Right lobe of liver (tissue), 6 donors: ENCODE results near the gene KAZN. TPM values are rescaled to one million over a fixed set of nuclear protein-coding genes. Genes with fewer than 3 reads are reported as not detected.

Experiments used
- ATAC-seq, 4 donors: fragments of 200-7000 bp; cut with Tn5 transposase; one replicate each; pipeline ENCODE4 v1.9.1; 2020; ENCODE audit warnings: mild to moderate bottlenecking in 4 of 4, moderate library complexity in 4 of 4
- DNase-seq, 3 donors: peaks; one replicate each; pipeline ENCODE4 v3.0.0-alpha.2; 2020
- H3K27ac ChIP-seq, 3 donors: fragments of 200-600 bp; one replicate each; pipeline ENCODE4 v1.8.0; 2022
- H3K27me3 ChIP-seq, 2 donors: fragments of 200-600 bp; one replicate each; pipeline ENCODE4 v1.8.0; 2022
- H3K36me3 ChIP-seq, 4 donors: fragments of 200-600 bp; sonication (generic) in 1 of 4; one replicate each; pipeline versions ENCODE4 v1.5.1 to v1.8.0; 2017 to 2022; ENCODE audit warnings: control low read depth in 1 of 4
- H3K4me1 ChIP-seq, 4 donors: fragments of 200-600 bp; sonication (generic) in 1 of 4; one replicate each; pipeline versions ENCODE4 v1.5.1 to v1.8.0; 2017 to 2022; ENCODE audit warnings: control low read depth in 1 of 4
- H3K4me3 ChIP-seq, 3 donors: fragments of 200-600 bp; one replicate each; pipeline ENCODE4 v1.8.0; 2022
- H3K9me3 ChIP-seq, 4 donors: fragments of 200-600 bp; sonication (generic) in 1 of 4; one replicate each; pipeline versions ENCODE4 v1.5.1 to v1.8.0; 2017 to 2022; ENCODE audit warnings: control low read depth in 1 of 4
- CTCF ChIP-seq, 4 donors: fragments of 200-600 bp in 3 of 4; fragments of 450-650 bp in 1 of 4; IDR thresholded peaks; one replicate each; pipeline versions ENCODE4 v1.5.1 to v1.8.0; 2016 to 2022; ENCODE audit warnings: antibody characterized with exemption in 4 of 4, mild to moderate bottlenecking in 2 of 4
- POLR2A ChIP-seq: fragments of 450-650 bp; IDR thresholded peaks from one replicate; pipeline ENCODE4 v1.6.1; 2017; ENCODE audit warnings: antibody characterized with exemption, mild to moderate bottlenecking
- WGBS: methylation state at CpG from one replicate; pipeline ENCODE4 v1.1.6; 2018; ENCODE audit warnings: low coverage, low lambda C conversion rate; ENCODE audit not compliant: insufficient coverage; ENCODE audit errors: missing lambda C conversion rate; 5-methylcytosine and 5-hydroxymethylcytosine counted together
- intact Hi-C, 2 donors: fragments of 100-400 bp; cut with DNase I; formaldehyde crosslinking; loops; one replicate each; pipeline versions ENCODE4 v1.11.2 to v1.14.1; 2022
- total RNA-seq, 6 experiments: library from RNA; depleted of rRNA in 2 of 6; stranded (reverse); fragments of >200 nt in 2 of 6; fragmentation: NEBNext Ultra II Directional in 3 of 6; extraction: Animal tissue kit (Norgen Biotek cat#: 25700) in 3 of 6; gene quantifications; one replicate each; pipeline versions ENCODE4 v1.1.0 to v1.2.4, GENCODE V29; 2016 to 2023
- donor health status: DM: no; HTN: yes; CAD: no.
- donor health status: DM: no; HTN: no; CAD: no.
- donor health status: DM: no; HTN: no; CAD: no.
- donor health status: DM: no; HTN: yes; CAD: no.
- donor health status: DM: no; HTN: yes; CAD: no.

KAZN gene
- total RNA-seq, 6 experiments from 2014 or later, result 1.5 to 7.2 (median 2.7) TPM

DNA sequence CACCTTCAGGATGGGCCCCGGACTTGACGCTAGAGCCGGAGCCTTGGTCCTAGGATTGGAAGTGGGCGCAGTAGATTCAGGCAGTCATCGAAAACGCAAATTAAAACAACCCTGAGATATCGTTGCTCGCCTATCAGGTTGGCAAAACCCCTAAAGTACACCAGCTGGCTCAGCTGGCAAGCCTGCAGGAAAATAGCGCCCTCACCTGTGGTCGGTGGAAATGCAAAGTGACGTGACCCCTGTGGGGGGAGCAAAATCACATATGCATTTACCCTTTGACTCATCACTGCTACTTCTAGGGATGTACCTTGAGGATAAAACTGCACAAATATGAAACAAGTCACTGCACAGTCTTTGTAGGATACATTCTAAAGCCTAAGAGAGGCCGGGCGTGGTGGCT, 384.8 kb downstream of the KAZN start:
- no peak for TF ChIP-seq CTCF (IDR thresholded peaks at IDR 0.05)
- no peak for TF ChIP-seq POLR2A
- 95% methylated on average over 9 of the region's 13 CpGs for WGBS
- ATAC-seq (no peak), DNase-seq (no peak)
- Histone ChIP-seq H3K4me3 (no peak overlapping the region), H3K36me3 (no peaks in the 10 kb centered on the region), H3K27ac (no peak overlapping the region), H3K4me1 (no peaks in the 10 kb centered on the region), H3K9me3 (no peaks in the 10 kb centered on the region), H3K27me3 (no peaks in the 10 kb centered on the region)
- intact Hi-C loops, result no loop called here

DNA sequence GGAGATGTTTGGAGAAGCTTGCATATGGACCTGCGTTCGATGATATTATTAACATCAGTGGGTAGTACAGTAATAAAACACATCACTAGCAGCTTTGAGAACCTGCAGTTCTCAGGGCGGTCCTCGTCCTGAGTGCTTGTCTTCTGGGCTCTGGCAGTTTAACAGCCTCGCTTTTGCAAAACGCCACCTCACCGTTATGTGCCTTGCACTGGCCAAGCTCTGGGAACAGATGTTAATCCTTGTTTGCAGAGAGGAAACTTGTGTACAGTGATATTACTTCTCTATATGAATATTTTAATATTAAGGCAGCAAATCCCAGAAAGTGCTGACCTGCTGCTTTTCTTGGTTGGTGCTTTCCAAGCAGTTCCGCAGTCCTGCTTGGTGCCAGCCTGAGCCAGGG, 387.7 kb downstream of the KAZN start:
- no peak for DNase-seq
- intact Hi-C loops, result no loop called here
- no peak for ATAC-seq
- WGBS, result 79% methylated on average over 2 of the region's 8 CpGs
- TF ChIP-seq CTCF (IDR thresholded peaks at IDR 0.05), result no peak
- no peak for TF ChIP-seq POLR2A
- H3K9me3 ChIP-seq, result no peaks in the 10 kb centered on the region
- no peak overlapping the region for H3K27ac ChIP-seq
- H3K27me3 ChIP-seq, result no peaks in the 10 kb centered on the region
- no peak overlapping the region for H3K4me3 ChIP-seq
- H3K4me1 ChIP-seq, result no peaks in the 10 kb centered on the region
- no peaks in the 10 kb centered on the region for H3K36me3 ChIP-seq

DNA sequence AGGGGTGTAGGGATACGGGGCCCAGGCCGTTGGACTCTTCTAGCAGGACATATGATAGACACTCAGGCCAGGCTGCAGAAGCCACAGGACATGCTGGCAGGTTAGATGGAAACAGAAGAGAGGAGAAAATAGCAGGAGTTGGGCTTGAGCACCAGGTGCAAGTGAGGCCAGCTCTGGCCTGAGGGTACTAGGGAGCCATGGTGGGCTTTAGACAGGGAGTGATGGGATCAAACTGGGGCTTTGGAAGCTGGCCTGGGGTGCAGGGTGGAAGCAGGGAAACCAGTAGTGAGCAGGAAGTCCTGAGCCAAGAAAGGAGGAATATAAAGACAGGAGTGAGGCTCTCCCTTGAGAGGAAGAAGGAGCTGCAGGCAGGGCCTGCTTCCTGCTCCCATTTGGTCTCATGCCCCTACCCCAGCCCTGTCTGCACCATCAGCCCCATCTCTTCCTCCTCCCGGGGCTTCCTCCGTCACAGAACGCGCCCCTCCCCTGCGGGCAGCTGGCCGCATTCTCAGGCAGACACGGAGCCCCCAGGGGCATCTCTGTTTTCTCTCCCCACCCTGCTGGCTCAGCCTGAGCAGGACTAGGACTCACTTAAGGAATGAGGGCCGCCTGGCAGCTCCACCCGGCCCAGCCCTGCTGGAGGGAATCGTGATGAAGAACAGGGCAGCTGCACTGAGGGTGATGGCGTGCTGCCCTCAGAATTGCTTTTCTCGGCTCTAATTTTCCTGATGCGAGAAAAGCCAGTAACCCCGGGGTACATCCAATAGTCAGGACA, 389.5 kb downstream of the KAZN start:
- ATAC-seq (no peak), DNase-seq (no peak)
- WGBS, result 55% methylated on average over 13 of the region's 16 CpGs
- H3K4me3 ChIP-seq, result no peak overlapping the region
- H3K4me1 ChIP-seq, result no peaks in the 10 kb centered on the region
- no peak overlapping the region for H3K27ac ChIP-seq
- no peaks in the 10 kb centered on the region for H3K36me3 ChIP-seq
- intact Hi-C loops, result no loop called here
- TF ChIP-seq CTCF (IDR thresholded peaks at IDR 0.05), result no peak
- H3K9me3 ChIP-seq, result no peaks in the 10 kb centered on the region
- H3K27me3 ChIP-seq, result no peaks in the 10 kb centered on the region

- Histone ChIP-seq H3K36me3 (no peaks in the 10 kb centered on the region), H3K4me3 (no peak overlapping the region), H3K27ac (no peak overlapping the region), H3K4me1 (no peaks in the 10 kb centered on the region), H3K9me3 (no peaks in the 10 kb centered on the region), H3K27me3 (no peaks in the 10 kb centered on the region)
- ATAC-seq, result no peak
- TF ChIP-seq CTCF (IDR thresholded peaks at IDR 0.05) (no peak), POLR2A (no peak)
- 60% methylated on average over 1 of the region's 8 CpGs for WGBS
- intact Hi-C loops, result no loop called here
- DNase-seq, result no peak
Observed at GRCh38 chr1:14988636-14989035, 390.2 kb downstream of the KAZN start.
